Activated T-cell treated with anti-CD3 and anti-CD28 coated beads for 48 hours (primary cell): ENCODE data around the gene KLF7.

Experiments used
- DNase-seq: peaks from one replicate; pipeline ENCODE4 v3.0.0-alpha.2; 2020; ENCODE audit warnings: low read depth

Gene KLF7

GRCh38 chr2:207091176-207091575 is 74.6 kb downstream of the KLF7 start:
- no peak for DNase-seq

GRCh38 chr2:207090389-207090788 is 75.4 kb downstream of the KLF7 start:
- DNase-seq: no peak

- no peak for DNase-seq
These were observed 76.9 kb downstream of the KLF7 start for GRCh38 chr2:207088839-207089238.

- DNase-seq: no peak
These were observed 77.5 kb downstream of the KLF7 start for GRCh38 chr2:207088276-207088675.

DNA sequence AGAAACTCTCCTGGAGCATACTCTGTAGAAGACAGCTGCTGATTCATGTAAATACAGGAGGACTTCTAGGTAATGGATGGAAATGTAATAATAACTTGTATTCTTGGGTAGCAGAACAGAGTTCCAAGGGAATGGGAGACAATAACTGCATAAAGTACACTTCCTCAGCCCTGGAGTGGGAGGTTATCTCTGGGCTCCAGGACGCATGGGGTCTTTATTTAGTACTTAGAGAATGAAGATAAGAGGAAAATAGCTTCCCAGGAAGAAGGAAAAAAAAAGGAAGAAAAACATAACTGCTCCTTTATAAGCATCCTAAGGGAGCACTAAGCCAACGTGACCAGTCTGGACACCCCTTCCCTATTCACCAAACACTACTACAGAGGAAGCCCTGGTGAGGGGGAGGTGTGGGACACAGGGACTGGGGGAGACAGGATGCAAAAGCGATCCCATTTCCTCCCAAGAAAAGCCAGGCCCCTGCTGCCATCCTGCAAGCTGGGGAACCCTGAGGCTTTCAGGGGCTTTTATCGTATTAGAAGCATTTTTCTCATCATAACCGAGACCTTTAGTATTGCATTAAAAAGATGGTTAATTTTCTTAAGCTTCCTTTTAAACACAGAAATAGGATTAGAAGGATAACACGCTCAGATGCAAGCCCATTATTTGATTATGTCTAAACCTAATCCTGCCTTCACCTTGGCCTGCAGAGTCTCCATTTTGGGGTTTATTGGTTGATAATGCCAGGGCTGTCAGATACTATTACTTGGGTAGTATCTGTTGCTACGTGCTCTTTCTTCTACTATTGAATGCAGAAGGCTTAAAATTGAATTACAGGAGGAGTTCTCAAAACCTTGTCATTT is 78.5 kb downstream of the KLF7 start:
- no peak for DNase-seq

GRCh38 chr2:207086136-207086535 is 79.6 kb downstream of the KLF7 start:
- DNase-seq: no peak

GRCh38 chr2:207085110-207085509 is 80.6 kb downstream of the KLF7 start:
- DNase-seq: no peak

DNA sequence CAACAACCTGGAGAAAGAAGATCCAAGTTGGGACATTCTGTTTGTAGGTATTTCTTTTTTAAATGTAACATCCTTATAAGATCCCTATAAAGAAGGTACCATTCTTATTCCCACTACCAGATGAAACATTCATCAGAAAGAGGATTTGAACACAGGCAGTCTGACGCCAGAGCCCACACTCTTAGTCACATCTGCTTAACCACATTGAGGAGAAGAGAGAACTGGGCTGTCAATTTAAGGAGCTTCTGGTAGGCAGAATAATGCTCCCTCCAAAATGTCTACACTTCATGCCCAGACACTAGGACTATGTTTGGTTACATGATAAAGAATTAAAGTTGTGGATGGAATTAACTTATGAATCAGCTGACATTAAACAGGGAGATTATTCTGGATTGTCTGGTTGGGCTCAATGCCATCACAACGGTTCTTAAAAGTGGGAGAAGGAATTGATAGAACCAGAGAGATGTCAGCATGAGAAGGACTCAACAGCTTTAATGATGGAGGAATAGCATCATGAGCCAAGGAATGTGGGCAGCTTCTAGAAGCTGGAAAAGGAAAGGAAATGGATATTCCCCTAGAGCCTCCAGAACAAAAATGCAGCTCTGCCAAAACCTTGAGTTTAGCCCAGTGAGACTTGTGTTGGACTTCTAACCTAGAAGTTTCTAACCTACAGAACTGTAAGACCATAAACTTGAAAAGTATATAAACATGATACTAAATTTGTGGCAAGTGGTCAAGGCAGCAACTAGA is 82.2 kb downstream of the KLF7 start:
- DNase-seq: no peak

DNA sequence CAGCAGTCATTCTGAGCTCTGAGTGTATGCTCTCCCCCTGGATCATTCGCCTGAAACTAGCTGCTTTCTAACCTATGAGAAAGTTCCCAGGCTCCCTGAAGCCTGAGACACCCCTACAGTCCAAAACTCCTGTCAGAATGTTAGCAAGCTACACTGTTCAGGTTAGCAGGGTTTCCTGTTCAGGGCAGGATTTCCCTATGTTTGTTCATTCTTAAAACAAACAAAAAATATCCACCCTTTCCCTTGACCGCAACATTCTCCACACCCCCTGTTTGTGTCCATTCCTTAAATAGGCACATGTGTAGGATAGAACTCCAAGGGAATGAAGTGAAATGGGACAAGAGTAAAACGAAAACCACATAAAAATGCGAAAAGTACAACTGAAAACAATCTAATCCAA is 83.1 kb downstream of the KLF7 start:
- no peak for DNase-seq

DNA sequence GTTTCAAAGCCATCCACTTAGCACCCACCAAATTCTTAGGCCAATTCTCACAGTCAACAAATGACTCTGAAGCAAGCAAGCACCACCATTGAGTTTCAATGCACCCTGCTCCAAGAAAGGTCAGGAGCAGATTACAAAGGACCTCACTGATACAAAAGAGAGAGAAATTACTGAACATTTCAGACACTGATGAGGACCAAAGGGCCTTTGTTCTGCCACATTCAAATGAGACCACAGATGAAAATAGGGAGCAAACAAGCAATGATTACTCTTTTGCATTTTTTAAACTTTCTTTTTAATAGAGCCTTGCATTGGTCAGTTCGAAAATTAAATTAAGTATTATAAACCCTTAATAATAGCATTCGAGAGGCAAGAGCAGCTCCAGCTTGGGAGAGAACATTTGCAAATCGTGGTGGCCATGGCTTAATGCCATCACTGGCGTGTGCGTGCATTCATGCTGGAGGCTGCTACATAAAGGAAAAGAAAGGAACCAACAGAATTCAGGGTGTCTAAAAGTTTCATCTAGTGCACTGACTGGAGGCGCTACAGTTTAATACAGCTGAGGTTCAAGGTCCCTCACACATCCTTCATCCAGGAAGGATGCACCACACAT is 87.5 kb downstream of the KLF7 start:
- no peak for DNase-seq

DNA sequence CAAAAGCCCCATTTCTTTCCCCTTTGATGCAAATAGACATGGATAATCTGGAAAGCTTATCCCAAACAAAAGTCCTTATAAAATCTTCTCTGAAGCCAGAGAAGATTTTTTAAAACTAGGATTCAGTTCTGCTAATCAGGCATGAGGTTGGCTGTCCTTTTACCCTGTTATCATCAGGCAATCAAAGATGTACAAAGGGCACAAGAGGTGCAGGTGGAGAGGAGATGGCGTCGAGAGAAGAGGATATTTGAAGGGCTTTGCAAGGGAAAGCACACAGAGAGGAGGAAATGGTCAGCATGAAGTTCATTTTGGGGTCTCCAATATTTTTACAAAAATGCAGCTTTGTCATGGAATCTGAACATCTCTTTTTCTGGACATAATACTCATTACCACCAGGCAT is 88.5 kb downstream of the KLF7 start:
- no peak for DNase-seq

GRCh38 chr2:207075456-207075855 is 90.3 kb downstream of the KLF7 start:
- no peak for DNase-seq

DNA sequence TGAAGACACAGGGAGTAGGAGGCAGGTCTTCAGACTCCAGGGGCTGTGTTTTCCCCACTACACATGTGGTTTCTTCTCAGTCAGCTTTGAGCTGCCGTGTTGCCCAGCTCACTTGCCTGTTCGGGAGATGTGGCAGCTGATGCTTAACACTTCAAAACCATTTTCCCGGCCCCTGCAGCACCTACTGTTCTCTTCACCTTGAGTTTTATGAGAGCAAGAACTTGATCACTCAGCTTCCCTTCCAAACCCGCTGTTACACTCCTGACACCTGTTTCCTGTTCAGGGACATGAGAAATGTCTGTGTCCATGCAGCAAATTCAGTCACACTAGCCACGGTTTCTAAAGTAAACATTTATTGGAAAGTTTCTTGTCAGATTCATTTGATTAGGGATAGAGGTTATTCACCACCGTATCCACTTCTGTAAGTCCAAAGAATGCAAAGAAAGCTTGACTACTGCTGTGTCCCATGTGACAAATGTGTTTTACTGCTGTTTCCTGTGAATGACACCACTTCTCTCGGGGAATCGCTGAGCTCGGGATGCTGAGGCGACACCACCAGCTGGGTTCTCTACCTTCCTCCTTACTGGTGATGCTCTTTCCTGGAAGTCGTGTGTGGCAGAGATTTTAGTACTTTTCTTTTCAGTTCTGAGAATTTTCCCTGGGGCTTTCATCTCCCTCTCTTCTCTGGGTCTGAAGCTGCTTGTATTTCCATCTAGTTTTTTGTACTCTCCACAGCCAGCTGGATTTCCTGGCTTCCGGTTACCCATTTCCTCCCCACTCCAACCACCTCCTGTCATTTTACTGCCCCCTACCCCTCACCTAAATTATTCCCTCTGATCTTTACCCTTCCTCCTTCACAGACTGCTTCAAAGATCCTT is 91.7 kb downstream of the KLF7 start:
- DNase-seq: peak; percentile 11

DNA sequence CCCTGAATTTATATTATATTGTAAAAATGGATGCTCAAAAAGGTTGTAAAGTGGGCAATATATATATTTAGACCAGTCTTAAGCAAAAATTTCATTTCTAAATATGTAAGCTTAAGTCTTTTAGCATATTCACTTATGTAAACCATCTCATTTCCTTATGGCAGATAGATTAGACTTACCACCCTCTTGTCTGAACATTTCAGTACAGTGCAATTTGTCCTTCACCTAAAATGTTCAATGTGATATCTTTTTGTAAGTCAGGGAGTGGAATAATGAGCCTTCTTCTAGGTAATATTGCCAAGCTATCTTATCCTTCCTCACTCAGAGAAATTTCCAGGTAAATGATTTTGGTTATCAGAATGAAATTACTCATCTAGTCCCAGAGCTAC is 92.3 kb downstream of the KLF7 start:
- DNase-seq: no peak

GRCh38 chr2:207072571-207072970 is 93.2 kb downstream of the KLF7 start:
- DNase-seq: no peak

GRCh38 chr2:207071820-207072219 is 93.9 kb downstream of the KLF7 start:
- no peak for DNase-seq

DNA sequence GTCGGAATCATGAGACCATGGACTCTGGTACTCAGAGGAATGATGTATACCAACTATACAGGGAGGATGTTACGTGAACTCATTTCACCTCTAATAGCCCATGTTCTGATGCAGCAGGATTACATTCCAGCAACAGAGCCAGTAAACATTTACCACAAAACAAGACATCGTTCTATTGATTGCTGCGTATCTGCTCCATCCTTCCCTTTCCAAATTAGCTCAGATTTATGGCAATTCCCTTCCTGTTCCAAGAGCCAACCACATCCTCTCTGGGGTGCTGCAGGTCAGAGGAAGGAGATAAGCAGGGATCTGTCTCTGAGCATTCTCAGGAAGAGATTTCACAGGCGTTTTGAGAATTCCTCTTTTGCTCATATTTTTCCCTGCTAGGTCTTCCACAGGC is 98.3 kb downstream of the KLF7 start:
- no peak for DNase-seq

- DNase-seq: no peak
These were observed 98.8 kb downstream of the KLF7 start for GRCh38 chr2:207066791-207067460.

DNA sequence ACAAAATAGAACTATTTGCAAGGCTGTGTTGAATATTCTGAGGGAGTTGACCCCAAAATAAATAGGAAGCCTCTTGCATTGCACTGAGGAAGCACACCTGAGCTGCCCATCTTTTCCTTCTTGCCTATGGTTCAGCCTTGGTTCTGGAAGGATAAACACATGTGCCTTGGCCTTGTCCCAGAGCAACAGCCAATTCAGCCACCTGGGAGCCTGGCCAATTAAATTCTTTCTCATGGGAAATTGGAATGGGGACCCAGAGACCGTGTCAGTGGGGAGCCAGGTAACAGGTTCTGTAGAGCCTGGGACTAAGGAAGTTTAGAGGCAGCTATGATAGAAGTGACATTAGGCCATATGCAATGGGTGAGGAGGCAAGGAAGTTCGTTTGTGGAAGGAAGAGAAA is 99.6 kb downstream of the KLF7 start:
- no peak for DNase-seq

DNA sequence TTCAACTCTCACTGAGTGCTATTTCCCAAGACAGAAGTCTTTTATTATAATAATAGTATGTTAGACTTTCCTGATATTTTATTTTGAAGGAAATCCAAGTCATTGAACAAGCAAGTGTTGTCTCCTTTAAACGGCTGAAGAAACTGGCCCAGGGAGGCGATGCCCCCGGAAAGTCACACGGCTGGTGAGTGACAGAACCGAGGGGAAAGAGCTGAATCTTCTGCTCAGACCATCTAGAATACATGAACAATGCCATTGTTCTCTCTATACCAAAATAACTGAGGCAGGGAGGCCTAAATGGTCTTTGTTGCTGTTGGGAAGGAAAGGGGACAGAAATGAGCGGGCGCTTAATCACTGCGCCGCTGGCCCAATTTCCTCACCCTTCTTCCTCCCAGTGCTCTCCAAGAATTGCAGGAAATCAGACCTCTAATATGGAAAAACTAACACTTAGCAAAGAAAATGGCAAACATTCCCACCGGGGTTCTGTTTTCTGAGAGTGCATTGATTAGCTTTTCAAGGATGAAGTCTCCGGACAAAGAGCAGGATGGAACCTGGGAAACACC is 101.5 kb downstream of the KLF7 start:
- DNase-seq: no peak

DNA sequence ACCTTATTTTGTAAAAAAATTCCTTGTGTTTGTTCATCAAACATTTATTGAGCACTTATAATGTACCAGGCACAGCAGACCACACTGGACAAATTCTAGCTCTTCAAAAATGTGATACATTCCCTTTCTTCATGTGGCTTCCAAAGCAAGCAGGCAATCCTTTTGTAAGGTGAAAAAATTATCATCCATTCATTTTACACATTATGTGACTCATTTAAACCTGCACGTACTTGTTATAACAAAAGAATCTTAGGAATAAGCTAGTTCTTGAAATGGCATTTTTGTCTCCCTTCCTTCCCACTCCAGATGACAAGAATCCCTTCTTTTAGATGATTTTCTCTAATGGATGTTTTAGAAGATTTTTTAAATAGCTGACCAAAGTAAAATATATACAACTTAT is 104.6 kb downstream of the KLF7 start:
- no peak for DNase-seq
